Stimulated activated CD4-positive, alpha-beta T cell treated with anti-CD3 and anti-CD28 coated beads, TNF-alpha, amount 100 ng/mL, for 24 hours (primary cell): ENCODE data around the gene SGTA.
"Not testable (repeated sequence)": the region's sequence is repeated elsewhere in the genome, so short reads cannot be mapped to it uniquely, and the experiment has no call there.

Experiments
- DNase-seq, 3 experiments: peaks; one replicate each; pipeline ENCODE4 v3.0.0-alpha.2; 2020; ENCODE audit warnings: low read depth in 3 of 3

SGTA gene

GRCh38 chr19:2726904-2727639, 56.0 kb downstream of the SGTA start:
- no peak for DNase-seq

- no peak for DNase-seq
Observed at GRCh38 chr19:2726160-2726855, 56.8 kb downstream of the SGTA start.

GRCh38 chr19:2724148-2724557, 58.9 kb downstream of the SGTA start:
- no peak for DNase-seq

- DNase-seq, result no peak
Observed at GRCh38 chr19:2723747-2724146, 59.3 kb downstream of the SGTA start.

- no peak for DNase-seq
Observed at GRCh38 chr19:2723345-2723715, 59.7 kb downstream of the SGTA start.

GRCh38 chr19:2722541-2723344, 60.3 kb downstream of the SGTA start:
- no peak for DNase-seq

- DNase-seq, result no peak
Observed at GRCh38 chr19:2721570-2722540, 61.2 kb downstream of the SGTA start.

- DNase-seq, result no peak
Observed at GRCh38 chr19:2720777-2721569, 62.1 kb downstream of the SGTA start, which contains the start of gene DIRAS1. DIRAS1 (minus strand) TSS chr19:2721372; CDS start chr19:2717806, 3,566 bp downstream.

- no peak for DNase-seq
Observed at GRCh38 chr19:2719920-2720776, 62.9 kb downstream of the SGTA start.

- no peak for DNase-seq
Observed at GRCh38 chr19:2719232-2719735, 63.8 kb downstream of the SGTA start.

- DNase-seq, result no peak
Observed at GRCh38 chr19:2717638-2718541, 65.2 kb downstream of the SGTA start.

GRCh38 chr19:2716722-2717637, 66.1 kb downstream of the SGTA start:
- no peak for DNase-seq

GRCh38 chr19:2716275-2716650, 66.8 kb downstream of the SGTA start:
- DNase-seq, result no peak

GRCh38 chr19:2715470-2716274, 67.4 kb downstream of the SGTA start:
- no peak for DNase-seq

GRCh38 chr19:2714531-2715269, 68.4 kb downstream of the SGTA start:
- no peak for DNase-seq

- not testable (repeated sequence) for DNase-seq
Observed at GRCh38 chr19:2714102-2714501, 69.0 kb downstream of the SGTA start.
